Hematopoietic multipotent progenitor cell treated with erythropoietin and hydrocortisone succinate and interleukin-3 and kit ligand, for 6 days (in vitro differentiated cells): ENCODE data around the gene HMGCL.

ENCODE experiments used
- DNase-seq: peaks from one replicate; pipeline ENCODE4 v3.0.0-alpha.2; 2015

Gene HMGCL

DNA sequence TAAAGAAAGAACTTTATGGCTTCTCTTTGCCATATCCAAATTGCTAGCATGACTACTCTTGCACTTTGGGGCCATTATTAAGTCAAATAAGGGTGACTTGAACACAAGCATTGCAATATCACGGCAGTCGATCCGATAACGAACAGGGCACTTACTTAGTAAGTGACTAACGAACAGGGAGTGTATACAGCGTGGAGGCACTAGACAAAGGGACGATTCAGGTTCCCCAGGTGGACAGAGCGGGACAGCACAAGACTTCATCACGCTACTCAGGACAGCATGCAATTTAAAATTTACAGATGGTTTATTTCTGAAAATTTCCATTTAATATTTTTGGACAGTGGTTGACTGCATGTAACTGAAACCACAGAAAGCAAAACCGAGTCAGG is 52.4 kb downstream of the HMGCL start:
- DNase-seq, result no peak

DNA sequence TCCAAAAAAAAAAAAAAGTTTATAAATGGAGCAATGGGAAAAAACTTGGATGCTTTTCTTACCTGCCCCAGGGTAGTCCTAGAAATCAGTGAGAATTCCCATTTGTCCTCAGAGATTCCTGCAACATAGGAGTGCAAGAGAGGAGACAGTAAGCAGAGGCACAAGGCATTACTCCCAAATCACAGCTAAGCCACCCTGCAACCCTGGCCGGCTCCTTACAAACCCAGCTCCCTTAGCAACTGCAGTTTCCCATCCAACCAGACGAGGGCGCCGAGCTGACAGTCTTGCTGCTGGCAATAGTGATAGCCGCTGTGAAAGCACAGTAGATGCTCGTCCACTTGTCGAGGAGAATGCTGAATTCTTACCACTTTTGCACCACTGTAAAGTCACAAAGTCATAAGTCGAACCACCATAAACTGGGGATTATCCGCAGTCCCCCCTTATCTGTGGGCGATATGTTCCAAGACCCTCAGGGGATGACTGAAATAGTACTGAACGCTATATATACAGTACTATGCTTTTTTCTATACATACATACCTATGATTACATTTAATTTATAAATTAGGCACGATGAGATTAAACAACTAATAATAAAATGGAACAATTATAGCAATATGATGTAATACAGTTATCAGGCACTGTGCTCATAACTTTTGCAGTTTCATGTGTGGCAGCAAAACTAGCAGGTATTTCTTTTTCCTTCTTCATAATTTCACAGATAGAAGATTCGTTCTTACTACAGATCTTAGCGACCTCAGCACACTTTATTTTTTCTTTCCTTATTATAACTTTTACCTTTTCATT is 53.0 kb downstream of the HMGCL start:
- DNase-seq, result peak; percentile 93

DNA sequence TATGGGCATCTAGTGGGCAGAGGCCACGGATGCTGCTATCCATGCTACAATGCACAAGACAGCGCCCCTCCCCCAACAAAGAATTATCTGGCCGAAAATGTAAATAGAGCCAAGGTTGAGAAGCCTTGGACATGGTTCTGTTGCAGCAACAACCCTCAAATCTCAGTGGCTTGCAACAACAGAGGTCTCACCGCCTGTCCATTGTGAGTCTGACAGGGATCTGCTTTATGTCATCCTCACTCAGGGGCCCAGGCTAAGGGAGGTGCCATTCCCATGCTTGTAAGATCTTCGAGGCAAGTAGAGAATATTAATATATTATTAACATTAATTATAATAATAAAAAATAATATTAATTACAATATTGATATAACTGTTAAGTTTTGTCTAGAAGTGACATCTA is 56.5 kb downstream of the HMGCL start:
- no peak for DNase-seq

DNA sequence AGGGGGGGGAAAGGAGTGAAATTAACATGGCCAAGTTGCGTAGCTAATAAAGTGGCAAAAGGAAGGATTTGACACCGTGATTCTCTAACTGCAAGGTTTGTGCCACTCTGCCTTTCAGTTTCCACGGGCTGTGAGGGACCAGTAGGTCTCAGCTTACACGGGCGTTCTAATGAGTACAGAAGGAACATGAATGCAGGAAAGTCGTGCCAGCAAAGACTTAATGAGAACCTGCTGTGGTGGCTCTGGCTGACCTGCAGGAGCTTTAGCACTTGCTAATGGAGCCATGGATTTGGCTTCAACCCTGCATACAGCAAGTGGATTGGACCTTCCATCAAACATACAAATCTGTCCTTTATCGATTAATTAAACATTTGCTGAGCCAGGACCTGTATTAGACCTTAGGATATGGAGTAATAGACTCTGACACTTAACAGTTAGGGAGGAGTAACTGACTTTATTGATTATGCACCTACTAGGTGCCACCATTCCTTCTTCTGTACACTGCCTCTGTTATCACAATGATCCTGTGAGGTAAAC is 62.1 kb downstream of the HMGCL start:
- no peak for DNase-seq

DNA sequence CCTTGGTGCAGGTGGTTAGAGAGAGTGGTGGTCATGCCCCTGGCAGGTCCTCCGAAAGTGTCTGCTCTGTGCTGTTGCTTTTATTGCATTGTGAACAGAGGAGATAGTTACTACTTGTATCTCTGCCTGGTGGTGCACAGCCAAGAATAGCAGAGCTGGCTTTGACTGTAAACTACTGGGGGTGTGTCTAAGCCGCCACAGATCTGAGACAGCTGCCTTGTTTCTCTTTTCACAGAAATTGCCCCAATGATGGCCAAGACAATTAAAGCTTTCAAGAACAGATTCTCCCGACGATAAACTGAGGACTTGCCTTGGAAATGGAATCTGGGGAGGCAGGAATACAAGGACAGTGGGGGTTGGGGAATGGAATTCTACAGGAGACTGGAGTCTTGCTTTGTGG is 66.0 kb downstream of the HMGCL start:
- DNase-seq, result no peak

DNA sequence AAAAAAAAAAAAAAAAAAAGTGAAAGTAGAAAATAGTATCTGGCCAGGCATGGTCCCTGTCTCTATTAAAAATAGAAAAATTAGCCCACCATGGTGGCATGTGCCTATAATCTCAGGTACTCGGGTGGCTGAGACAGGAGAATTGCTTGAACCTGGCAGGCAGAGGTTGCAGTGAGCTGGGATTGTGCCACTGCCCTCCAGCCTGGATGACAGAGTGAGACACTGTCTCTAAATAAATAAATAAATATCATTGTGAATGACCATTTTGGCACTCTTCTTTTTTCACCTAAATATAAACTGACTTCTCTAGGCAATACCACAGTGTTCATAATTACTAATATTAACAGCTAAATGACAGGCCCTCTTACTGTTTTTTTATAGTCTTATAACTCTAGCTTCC is 67.4 kb downstream of the HMGCL start:
- DNase-seq, result no peak

DNA sequence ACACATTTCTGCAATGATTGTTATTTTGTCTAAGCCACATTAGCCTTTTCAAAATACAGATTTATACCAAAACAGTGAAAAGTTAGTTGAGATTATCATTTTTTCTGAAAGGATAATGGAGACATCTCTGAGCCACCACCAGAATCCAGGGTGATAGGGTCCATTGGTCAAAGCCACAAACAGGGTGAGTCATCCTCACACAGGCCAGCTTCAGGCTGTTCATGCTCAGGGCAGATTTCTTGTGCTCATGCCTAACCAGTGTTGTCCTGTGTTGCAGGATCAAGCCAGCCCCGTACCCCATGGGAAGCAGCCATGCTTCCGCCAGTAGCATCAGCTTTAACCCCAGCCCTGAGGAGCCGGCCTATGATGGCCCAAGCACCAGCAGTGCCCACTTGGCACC is 68.6 kb downstream of the HMGCL start:
- DNase-seq, result no peak

DNA sequence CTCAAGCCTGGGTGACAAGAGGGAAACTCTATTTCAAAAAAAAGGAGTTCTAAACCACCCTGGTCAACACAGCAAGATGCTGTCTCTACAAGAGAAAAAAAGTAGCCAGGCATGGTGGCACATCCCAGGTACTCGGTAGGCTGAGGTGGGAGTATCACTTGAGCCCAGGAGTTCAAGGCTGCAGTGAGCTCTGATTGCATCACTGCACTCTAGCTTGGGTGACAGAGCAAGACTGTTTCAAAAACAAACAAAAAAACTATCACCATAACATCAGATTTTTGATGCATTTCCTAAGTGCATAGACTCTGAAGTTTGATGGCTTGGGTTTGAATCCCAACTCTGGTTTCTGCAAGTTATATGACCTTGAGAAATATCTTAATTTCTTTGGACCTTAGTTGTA is 72.3 kb downstream of the HMGCL start:
- DNase-seq, result no peak
